Right atrium auricular region (tissue), 2 donors: ENCODE results near the gene STRA6. TPM values are rescaled to one million over a fixed set of nuclear protein-coding genes. Genes with fewer than 3 reads are reported as not detected.

Experiments
- DNase-seq: peaks from one replicate; pipeline ENCODE4 v3.0.0-alpha.2; 2019; ENCODE audit warnings: low spot score
- H3K27ac ChIP-seq, 2 donors: fragments of 200-600 bp; sonication (generic); 1 replicate in 1 of 2; 2 replicates in 1 of 2; pipeline ENCODE4 v1.5.1; 2016 to 2019
- H3K27me3 ChIP-seq, 2 donors: fragments of 200-600 bp; sonication (generic); one replicate each; pipeline versions ENCODE4 v1.5.1 to v1.6.0; 2017 to 2019
- H3K36me3 ChIP-seq: fragments of 200-600 bp; sonication (generic); one replicate; pipeline ENCODE4 v1.5.1; 2016
- H3K4me1 ChIP-seq, 2 donors: fragments of 200-600 bp; sonication (generic); one replicate each; pipeline versions ENCODE4 v1.5.1 to v1.6.0; 2017 to 2019
- H3K4me3 ChIP-seq, 2 donors: fragments of 200-600 bp; sonication (generic); 1 replicate in 1 of 2; 2 replicates in 1 of 2; pipeline ENCODE4 v1.5.1; 2017 to 2019; ENCODE audit warnings: mild to moderate bottlenecking in 1 of 2, moderate library complexity in 1 of 2
- H3K9me3 ChIP-seq, 2 donors: fragments of 200-600 bp; sonication (generic); one replicate each; pipeline ENCODE4 v1.5.1; 2019
- total RNA-seq, 2 donors: library from RNA; depleted of rRNA; stranded (reverse); fragments of >200 nt; gene quantifications; one replicate each; pipeline ENCODE4 v1.1.0, GENCODE V29; 2016
- TF ChIP-seq, protein P1 (sequence below), 2 donors: fragments of 200-600 bp; sonication (generic); IDR thresholded peaks; one replicate each; pipeline ENCODE4 v1.5.1; 2019; ENCODE audit warnings: antibody characterized with exemption in 2 of 2

Gene STRA6
- total RNA-seq, 2 donors from 2014 or later: 0.22 to 0.55 TPM

DNA sequence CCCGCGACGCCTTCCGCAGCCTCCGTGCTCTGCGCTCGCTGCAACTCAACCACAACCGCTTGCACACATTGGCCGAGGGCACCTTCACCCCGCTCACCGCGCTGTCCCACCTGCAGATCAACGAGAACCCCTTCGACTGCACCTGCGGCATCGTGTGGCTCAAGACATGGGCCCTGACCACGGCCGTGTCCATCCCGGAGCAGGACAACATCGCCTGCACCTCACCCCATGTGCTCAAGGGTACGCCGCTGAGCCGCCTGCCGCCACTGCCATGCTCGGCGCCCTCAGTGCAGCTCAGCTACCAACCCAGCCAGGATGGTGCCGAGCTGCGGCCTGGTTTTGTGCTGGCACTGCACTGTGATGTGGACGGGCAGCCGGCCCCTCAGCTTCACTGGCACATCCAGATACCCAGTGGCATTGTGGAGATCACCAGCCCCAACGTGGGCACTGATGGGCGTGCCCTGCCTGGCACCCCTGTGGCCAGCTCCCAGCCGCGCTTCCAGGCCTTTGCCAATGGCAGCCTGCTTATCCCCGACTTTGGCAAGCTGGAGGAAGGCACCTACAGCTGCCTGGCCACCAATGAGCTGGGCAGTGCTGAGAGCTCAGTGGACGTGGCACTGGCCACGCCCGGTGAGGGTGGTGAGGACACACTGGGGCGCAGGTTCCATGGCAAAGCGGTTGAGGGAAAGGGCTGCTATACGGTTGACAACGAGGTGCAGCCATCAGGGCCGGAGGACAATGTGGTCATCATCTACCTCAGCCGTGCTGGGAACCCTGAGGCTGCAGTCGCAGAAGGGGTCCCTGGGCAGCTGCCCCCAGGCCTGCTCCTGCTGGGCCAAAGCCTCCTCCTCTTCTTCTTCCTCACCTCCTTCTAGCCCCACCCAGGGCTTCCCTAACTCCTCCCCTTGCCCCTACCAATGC is 27.1 kb downstream of the STRA6 start:
- peak overlapping the region in 1 of 2 donors; percentile 78 for H3K27ac ChIP-seq
- TF ChIP-seq, protein P1, sequence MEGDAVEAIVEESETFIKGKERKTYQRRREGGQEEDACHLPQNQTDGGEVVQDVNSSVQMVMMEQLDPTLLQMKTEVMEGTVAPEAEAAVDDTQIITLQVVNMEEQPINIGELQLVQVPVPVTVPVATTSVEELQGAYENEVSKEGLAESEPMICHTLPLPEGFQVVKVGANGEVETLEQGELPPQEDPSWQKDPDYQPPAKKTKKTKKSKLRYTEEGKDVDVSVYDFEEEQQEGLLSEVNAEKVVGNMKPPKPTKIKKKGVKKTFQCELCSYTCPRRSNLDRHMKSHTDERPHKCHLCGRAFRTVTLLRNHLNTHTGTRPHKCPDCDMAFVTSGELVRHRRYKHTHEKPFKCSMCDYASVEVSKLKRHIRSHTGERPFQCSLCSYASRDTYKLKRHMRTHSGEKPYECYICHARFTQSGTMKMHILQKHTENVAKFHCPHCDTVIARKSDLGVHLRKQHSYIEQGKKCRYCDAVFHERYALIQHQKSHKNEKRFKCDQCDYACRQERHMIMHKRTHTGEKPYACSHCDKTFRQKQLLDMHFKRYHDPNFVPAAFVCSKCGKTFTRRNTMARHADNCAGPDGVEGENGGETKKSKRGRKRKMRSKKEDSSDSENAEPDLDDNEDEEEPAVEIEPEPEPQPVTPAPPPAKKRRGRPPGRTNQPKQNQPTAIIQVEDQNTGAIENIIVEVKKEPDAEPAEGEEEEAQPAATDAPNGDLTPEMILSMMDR (IDR thresholded peaks at IDR 0.05): no peak
- H3K9me3 ChIP-seq: no peaks in the 10 kb centered on the region
- peaks cover 0 to 85% of the 10 kb centered on the region in 2 donors for H3K4me1 ChIP-seq
- no peaks in the 10 kb centered on the region for H3K27me3 ChIP-seq
- no peak for DNase-seq
- H3K36me3 ChIP-seq: no peaks in the 10 kb centered on the region
- peak overlapping the region in 1 of 2 donors; percentile 38 for H3K4me3 ChIP-seq

DNA sequence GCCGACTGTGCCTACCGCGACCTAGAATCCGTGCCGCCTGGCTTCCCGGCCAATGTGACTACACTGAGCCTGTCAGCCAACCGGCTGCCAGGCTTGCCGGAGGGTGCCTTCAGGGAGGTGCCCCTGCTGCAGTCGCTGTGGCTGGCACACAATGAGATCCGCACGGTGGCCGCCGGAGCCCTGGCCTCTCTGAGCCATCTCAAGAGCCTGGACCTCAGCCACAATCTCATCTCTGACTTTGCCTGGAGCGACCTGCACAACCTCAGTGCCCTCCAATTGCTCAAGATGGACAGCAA is 27.7 kb downstream of the STRA6 start:
- Histone ChIP-seq H3K9me3 (no peaks in the 10 kb centered on the region), H3K4me1 (peaks cover 0 to 79% of the 10 kb centered on the region in 2 donors), H3K27me3 (no peaks in the 10 kb centered on the region), H3K4me3 (peak overlapping the region in 1 of 2 donors; percentile 38), H3K36me3 (no peaks in the 10 kb centered on the region), H3K27ac (peak overlapping the region; percentile 78 to 84)
- no peak for DNase-seq
- TF ChIP-seq, protein P1 (IDR thresholded peaks at IDR 0.05): no peak

DNA sequence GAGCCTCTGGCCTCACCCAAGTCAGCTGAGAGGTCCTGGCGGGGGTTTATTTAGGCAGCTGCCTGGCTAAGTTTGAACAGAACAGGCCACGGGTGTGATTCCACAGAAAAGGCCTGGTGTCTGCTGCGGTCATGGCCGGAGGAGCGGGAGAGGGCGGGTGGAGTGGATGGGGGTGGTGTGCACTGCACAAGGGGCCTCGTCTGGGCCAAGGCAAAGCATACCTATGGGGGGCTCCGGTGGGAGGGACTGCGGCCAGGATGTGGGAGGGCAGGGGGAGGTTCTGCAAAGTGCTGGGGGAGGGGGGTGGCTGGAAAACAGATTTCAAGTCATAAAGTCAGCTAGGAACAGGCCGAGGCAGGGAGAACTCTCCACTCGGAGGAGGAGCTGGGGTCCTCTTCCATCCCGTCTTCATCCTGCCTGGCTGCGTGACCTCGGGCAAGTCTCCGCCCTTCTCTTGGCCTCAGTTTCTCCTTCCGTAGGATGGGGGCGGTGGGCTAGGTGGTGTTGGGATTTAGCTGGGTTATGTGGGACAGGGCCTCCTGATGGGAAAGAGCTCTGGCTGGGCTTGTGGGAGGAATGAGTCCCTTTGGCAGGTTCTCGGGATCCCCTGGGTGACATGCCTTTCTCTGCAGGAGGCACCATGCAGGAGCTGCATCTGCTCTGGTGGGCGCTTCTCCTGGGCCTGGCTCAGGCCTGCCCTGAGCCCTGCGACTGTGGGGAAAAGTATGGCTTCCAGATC is 28.2 kb downstream of the STRA6 start:
- no peak for DNase-seq
- TF ChIP-seq, protein P1 (IDR thresholded peaks at IDR 0.05): no peak
- peaks cover 0 to 78% of the 10 kb centered on the region in 2 donors for H3K4me1 ChIP-seq

DNA sequence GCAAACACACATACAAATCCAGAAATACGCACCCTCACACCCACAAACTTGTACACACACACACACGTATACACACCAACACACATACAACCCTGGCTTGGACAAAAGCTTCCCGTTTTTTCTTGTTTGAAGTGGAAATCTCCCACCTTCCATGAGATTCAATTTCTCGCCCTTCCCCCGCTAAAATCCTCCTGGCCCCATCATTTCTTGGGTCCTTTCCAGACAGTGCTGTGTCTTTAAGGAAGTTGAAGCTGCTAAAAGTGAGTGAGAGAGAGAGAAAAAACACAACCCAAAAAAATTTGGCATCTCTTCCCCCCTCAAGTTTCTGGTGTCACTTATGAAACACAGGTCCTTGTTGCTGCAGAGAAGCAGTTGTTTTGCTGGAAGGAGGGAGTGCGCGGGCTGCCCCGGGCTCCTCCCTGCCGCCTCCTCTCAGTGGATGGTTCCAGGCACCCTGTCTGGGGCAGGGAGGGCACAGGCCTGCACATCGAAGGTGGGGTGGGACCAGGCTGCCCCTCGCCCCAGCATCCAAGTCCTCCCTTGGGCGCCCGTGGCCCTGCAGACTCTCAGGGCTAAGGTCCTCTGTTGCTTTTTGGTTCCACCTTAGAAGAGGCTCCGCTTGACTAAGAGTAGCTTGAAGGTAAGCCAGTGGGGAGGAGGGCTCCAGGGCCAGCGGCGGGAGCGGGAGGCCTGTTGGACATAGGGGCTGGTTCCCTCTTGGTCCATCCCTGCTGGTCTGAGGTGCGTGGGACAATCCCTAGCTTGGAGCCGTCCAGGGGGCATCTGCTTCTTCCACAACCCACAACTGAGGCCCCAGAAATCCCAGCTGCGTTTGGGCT is 29.0 kb downstream of the STRA6 start, which contains the start of gene ISLR:
TSS of gene ISLR (plus strand) at position 331 of the 839 bp plus-strand sequence. CDS start 1,149 bp downstream, outside the sequence.
- Histone ChIP-seq H3K27me3 (no peaks in the 10 kb centered on the region), H3K4me1 (peaks cover 0 to 78% of the 10 kb centered on the region in 2 donors), H3K9me3 (no peaks in the 10 kb centered on the region), H3K4me3 (peak within 1 kb of the TSS; percentile 28 to 38), H3K27ac (peak within 1 kb of the TSS; percentile 78 to 84), H3K36me3 (no peaks in the 10 kb centered on the region)
- TF ChIP-seq, protein P1 (IDR thresholded peaks at IDR 0.05): no peak
- DNase-seq: no peak

More for the DNA sequence above, 28.2 kb downstream of the STRA6 start:
- Histone ChIP-seq H3K4me3 (peak overlapping the region; percentile 28 to 38), H3K36me3 (no peaks in the 10 kb centered on the region), H3K27ac (peak overlapping the region; percentile 78 to 84), H3K9me3 (no peaks in the 10 kb centered on the region), H3K27me3 (no peaks in the 10 kb centered on the region)

DNA sequence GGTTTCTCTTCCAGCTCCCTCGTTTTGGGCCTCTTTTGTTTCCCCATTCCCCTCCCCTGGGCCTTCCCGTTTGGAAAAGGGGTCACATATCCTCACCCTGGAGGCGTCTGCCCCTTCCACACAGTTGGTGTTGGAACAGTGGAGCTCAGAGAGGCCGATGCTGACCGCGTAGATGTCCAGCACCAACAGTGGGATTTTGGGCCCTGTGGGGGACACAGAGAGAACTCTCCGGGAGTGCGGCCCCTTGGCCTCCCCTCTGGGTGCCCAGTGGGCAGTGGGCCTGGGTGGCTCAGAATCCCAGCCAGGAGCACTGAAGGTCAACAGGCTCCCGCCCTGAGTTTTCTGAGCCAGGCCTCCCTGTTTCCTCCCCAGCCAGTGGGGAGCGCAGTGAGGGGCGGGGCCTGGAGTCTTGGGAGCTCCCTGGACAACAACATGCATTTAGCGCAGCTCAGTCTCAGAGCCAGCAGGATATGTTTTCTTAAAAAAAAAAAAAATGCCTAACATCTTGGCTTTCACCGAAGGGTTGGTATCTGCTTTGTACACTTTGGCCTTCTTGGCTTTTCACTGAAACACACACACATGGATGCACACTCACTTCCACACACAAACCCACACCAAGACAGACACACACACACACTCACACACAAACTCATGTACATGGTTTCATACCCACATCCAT is 29.7 kb downstream of the STRA6 start:
- Histone ChIP-seq H3K36me3 (no peaks in the 10 kb centered on the region), H3K27me3 (no peaks in the 10 kb centered on the region), H3K9me3 (no peaks in the 10 kb centered on the region), H3K4me3 (peak overlapping the region in 1 of 2 donors; percentile 28), H3K4me1 (peaks cover 0 to 78% of the 10 kb centered on the region in 2 donors), H3K27ac (peak overlapping the region; percentile 78 to 84)
- peak; percentile 78 for DNase-seq
- TF ChIP-seq, protein P1 (IDR thresholded peaks at IDR 0.05): no peak
